ENCODE measurements around the gene CXCR2. TPM values are rescaled to one million over a fixed set of nuclear protein-coding genes. Genes with fewer than 3 reads are reported as not detected.

Gene CXCR2
- total RNA-seq, 1 experiment from 2014 or later: not detected

- TF ChIP-seq CTCF (IDR thresholded peaks at IDR 0.05; ENCODE audit: insufficient read depth in 1 of 2, low read depth in 1 of 2, low read length in 1 of 2, severe bottlenecking in 1 of 2, unreplicated experiment in 1 of 2): no peak
- H3K9me3 Mint-ChIP-seq (ENCODE audit: unreplicated experiment): no peaks in the 10 kb centered on the region
- intact Hi-C loops (cut with micrococcal nuclease; ENCODE audit: unreplicated experiment): loop anchor here (2.0 kb wide), 1 partner anchor 13 kb away; no protein-coding TSS in a partner anchor
- no peaks in the 10 kb centered on the region for H3K4me1 ChIP-seq
- no peaks in the 10 kb centered on the region for H3K36me3 ChIP-seq (ENCODE audit: control insufficient read depth, insufficient read depth, low read length)
- no peaks in the 10 kb centered on the region for H3K27me3 ChIP-seq (replicated peaks; ENCODE audit: control insufficient read depth, insufficient read depth, low read length)
- BruUV-seq (replicated peaks): no TSS peak
- POLR2A ChIA-PET: no interaction called here
- DNase-seq: no peak
- H3K4me3 Mint-ChIP-seq (ENCODE audit: unreplicated experiment): no peak overlapping the region
- peaks cover 23% of the 10 kb centered on the region for H3K27me3 Mint-ChIP-seq (ENCODE audit: insufficient read depth, unreplicated experiment)
- H3K4me3 ChIP-seq (ENCODE audit: low read depth, low read length): no peak overlapping the region
- H3K36me3 Mint-ChIP-seq (ENCODE audit: insufficient read depth, unreplicated experiment): no peaks in the 10 kb centered on the region
- no peaks in the 10 kb centered on the region for H3K4me1 Mint-ChIP-seq (ENCODE audit: low read depth, unreplicated experiment)
- CTCF ChIA-PET: interaction anchor here (0.6 kb wide), 1 partner anchor 110 kb away, joined by 3 read pairs; no protein-coding TSS in a partner anchor
- no peaks in the 10 kb centered on the region for H3K9me3 ChIP-seq
- H3K27ac Mint-ChIP-seq (ENCODE audit: unreplicated experiment): no peak overlapping the region
These were observed 24.1 kb downstream of the CXCR2 start for GRCh38 chr2:218149848-218150440.

- H3K27me3 Mint-ChIP-seq (ENCODE audit: insufficient read depth, unreplicated experiment): peaks cover 23% of the 10 kb centered on the region
- H3K36me3 Mint-ChIP-seq (ENCODE audit: insufficient read depth, unreplicated experiment): no peaks in the 10 kb centered on the region
- H3K9me3 Mint-ChIP-seq (ENCODE audit: unreplicated experiment): no peaks in the 10 kb centered on the region
- Histone ChIP-seq H3K4me3 (ENCODE audit: low read depth, low read length) (no peak overlapping the region), H3K36me3 (ENCODE audit: control insufficient read depth, insufficient read depth, low read length) (no peaks in the 10 kb centered on the region), H3K27me3 (replicated peaks; ENCODE audit: control insufficient read depth, insufficient read depth, low read length) (no peaks in the 10 kb centered on the region), H3K9me3 (no peaks in the 10 kb centered on the region), H3K4me1 (no peaks in the 10 kb centered on the region)
- no peak for DNase-seq
- ChIA-PET POLR2A (no interaction called here), CTCF (no interaction called here)
- H3K27ac Mint-ChIP-seq (ENCODE audit: unreplicated experiment): no peak overlapping the region
- TF ChIP-seq CTCF (IDR thresholded peaks at IDR 0.05; ENCODE audit: insufficient read depth in 1 of 2, low read depth in 1 of 2, low read length in 1 of 2, severe bottlenecking in 1 of 2, unreplicated experiment in 1 of 2): no peak
- H3K4me1 Mint-ChIP-seq (ENCODE audit: low read depth, unreplicated experiment): no peaks in the 10 kb centered on the region
- BruUV-seq (replicated peaks): no TSS peak
- no peak overlapping the region for H3K4me3 Mint-ChIP-seq (ENCODE audit: unreplicated experiment)
- intact Hi-C loops (cut with micrococcal nuclease; ENCODE audit: unreplicated experiment): no loop called here
These were observed 26.3 kb downstream of the CXCR2 start for GRCh38 chr2:218152172-218152571.

- ChIA-PET CTCF (no interaction called here), POLR2A (no interaction called here)
- DNase-seq: no peak
- H3K9me3 Mint-ChIP-seq (ENCODE audit: unreplicated experiment): no peaks in the 10 kb centered on the region
- Histone ChIP-seq H3K27me3 (replicated peaks; ENCODE audit: control insufficient read depth, insufficient read depth, low read length) (no peaks in the 10 kb centered on the region), H3K4me1 (no peaks in the 10 kb centered on the region), H3K9me3 (no peaks in the 10 kb centered on the region), H3K4me3 (ENCODE audit: low read depth, low read length) (no peak overlapping the region), H3K36me3 (ENCODE audit: control insufficient read depth, insufficient read depth, low read length) (no peaks in the 10 kb centered on the region)
- no peaks in the 10 kb centered on the region for H3K36me3 Mint-ChIP-seq (ENCODE audit: insufficient read depth, unreplicated experiment)
- no peak for TF ChIP-seq CTCF (IDR thresholded peaks at IDR 0.05; ENCODE audit: insufficient read depth in 1 of 2, low read depth in 1 of 2, low read length in 1 of 2, severe bottlenecking in 1 of 2, unreplicated experiment in 1 of 2)
- no peak overlapping the region for H3K4me3 Mint-ChIP-seq (ENCODE audit: unreplicated experiment)
- H3K4me1 Mint-ChIP-seq (ENCODE audit: low read depth, unreplicated experiment): no peaks in the 10 kb centered on the region
- intact Hi-C loops (cut with micrococcal nuclease; ENCODE audit: unreplicated experiment): no loop called here
- H3K27me3 Mint-ChIP-seq (ENCODE audit: insufficient read depth, unreplicated experiment): peaks cover 23% of the 10 kb centered on the region
- no peak overlapping the region for H3K27ac Mint-ChIP-seq (ENCODE audit: unreplicated experiment)
- BruUV-seq (replicated peaks): no TSS peak
These were observed 26.9 kb downstream of the CXCR2 start for GRCh38 chr2:218152777-218153176.

All from Caco-2 (cell line).